Panc1 (cell line): ENCODE results near the gene TRAPPC5. TPM values are rescaled to one million over a fixed set of nuclear protein-coding genes. Genes with fewer than 3 reads are reported as not detected.

ENCODE experiments used
- ATAC-seq: fragments of 200-7000 bp; cut with Tn5 transposase; 2 replicates; pipeline ENCODE4 v1.9.1; 2020; ENCODE audit warnings: mild to moderate bottlenecking, moderate library complexity
- BruUV-seq: library from RNA; stranded (reverse); fragments of 400-500 nt; replicated peaks from 2 replicates; lab custom pipeline; 2021; lab: Mats Ljungman, UMichigan
- CTCF ChIA-PET: fragments of 300-600 bp; sonication (Branson Sonifier 250); formaldehyde crosslinking; loops from one replicate; lab custom pipeline; 2022; ENCODE audit warnings: antibody characterized with exemption; lab: Charles Lee
- POLR2A ChIA-PET: fragments of 300-600 bp; sonication (Branson Sonifier 250); formaldehyde crosslinking; loops from one replicate; lab custom pipeline; 2022; ENCODE audit warnings: antibody characterized with exemption; lab: Charles Lee
- DNase-seq: peaks from one replicate; pipeline ENCODE4 v3.0.0-alpha.2; 2010; ENCODE audit warnings: low read depth, low spot score
- H3K27ac ChIP-seq: 2 replicates; pipeline ENCODE4 v1.5.1; 2011; ENCODE audit warnings: mild to moderate bottlenecking, low read length, inconsistent platforms
- H3K27me3 ChIP-seq: fragments of 200-500 bp; sonication (Bioruptor generic); 2 replicates; pipeline ENCODE4 v1.6.0; 2014; ENCODE audit warnings: low read length, inconsistent platforms; ENCODE audit not compliant: control insufficient read depth, insufficient read depth
- H3K36me3 ChIP-seq: fragments of 200-500 bp; sonication (Bioruptor generic); 2 replicates; pipeline ENCODE4 v1.5.1; 2014; ENCODE audit warnings: inconsistent platforms, mild to moderate bottlenecking, low read length, moderate library complexity; ENCODE audit not compliant: control insufficient read depth, insufficient read depth
- H3K4me1 ChIP-seq: 2 replicates; pipeline ENCODE4 v1.5.1; 2011; ENCODE audit warnings: inconsistent platforms, mild to moderate bottlenecking, low read length, moderate library complexity; ENCODE audit not compliant: control insufficient read depth, insufficient read depth
- H3K4me3 ChIP-seq, 2 experiments: 2 replicates each; pipeline ENCODE4 v1.5.1; 2011 to 2012; ENCODE audit warnings: low read depth in 2 of 2, low read length in 2 of 2, mild to moderate bottlenecking in 2 of 2, inconsistent platforms in 1 of 2, moderate library complexity in 1 of 2
- H3K9me3 ChIP-seq: fragments of 200-500 bp; sonication (Bioruptor generic); 2 replicates; pipeline ENCODE4 v1.5.1; 2014; ENCODE audit warnings: low read depth, mild to moderate bottlenecking, inconsistent platforms, low read length, moderate library complexity; ENCODE audit not compliant: control insufficient read depth, insufficient read depth
- POLR2AphosphoS5 ChIP-seq: IDR thresholded peaks from 2 replicates; pipeline ENCODE4 v1.6.1; 2012; ENCODE audit warnings: mild to moderate bottlenecking, low read depth, low read length, moderate library complexity
- SIN3A ChIP-seq: IDR thresholded peaks from 2 replicates; pipeline ENCODE4 v1.6.1; 2012; ENCODE audit warnings: low read depth, mild to moderate bottlenecking, low read length, moderate library complexity, borderline replicate concordance; ENCODE audit not compliant: insufficient read depth
- TCF7L2 ChIP-seq: IDR thresholded peaks from 2 replicates; pipeline ENCODE4 v1.6.1; 2011; ENCODE audit warnings: mild to moderate bottlenecking, low read depth, low read length, inconsistent platforms
- in situ Hi-C: cut with HindIII; loops from 2 replicates; pipeline ENCODE4 v1.10.0; 2016; ENCODE audit warnings: low sequenced_read_pairs, low pct_unique_long_range_greater_than_20kb
- intact Hi-C: fragments of 100-400 bp; cut with micrococcal nuclease; formaldehyde crosslinking; loops from one replicate; pipeline ENCODE4 v1.10.0; 2022; ENCODE audit not compliant: unreplicated experiment
- total RNA-seq: library from RNA; stranded (reverse); gene quantifications from one replicate; pipeline ENCODE4 v1.2.1, GENCODE V29; 2021; ENCODE audit not compliant: unreplicated experiment
- TF ChIP-seq, protein P1 (sequence below), 2 experiments: IDR thresholded peaks; 2 replicates each; pipeline ENCODE4 v1.6.1; 2011 to 2012; ENCODE audit warnings: low read depth in 2 of 2, control low read depth in 1 of 2, low read length in 1 of 2, mild to moderate bottlenecking in 1 of 2, moderate library complexity in 1 of 2; ENCODE audit not compliant: insufficient read depth in 1 of 2
- TF ChIP-seq, protein P2 (sequence below): fragments of 450-650 bp; IDR thresholded peaks from 2 replicates; pipeline ENCODE4 v1.5.1; 2017; ENCODE audit warnings: mild to moderate bottlenecking

Gene TRAPPC5
- total RNA-seq, 1 experiment from 2014 or later, result 101 TPM

DNA sequence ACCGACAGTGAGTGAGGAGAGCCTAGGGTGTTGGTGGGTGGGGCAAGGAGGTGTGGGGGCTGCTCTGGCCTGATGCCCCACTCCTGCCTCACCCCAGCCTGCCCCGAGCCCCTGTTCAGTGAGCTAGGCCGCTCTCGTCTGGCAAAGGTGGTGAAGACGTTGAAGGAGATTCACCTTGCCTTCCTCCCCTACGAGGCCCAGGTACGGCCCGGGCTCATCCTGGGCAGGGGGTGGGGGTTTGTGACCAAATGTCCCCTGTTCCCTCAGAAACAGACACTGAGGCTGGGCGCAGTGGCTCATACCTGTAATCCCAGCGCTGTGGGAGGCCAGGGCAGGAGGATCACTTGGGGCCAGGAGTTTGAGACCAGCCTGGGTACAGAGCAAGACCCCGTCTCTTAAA, 39.8 kb upstream of the TRAPPC5 start:
- Histone ChIP-seq H3K4me3 (no peak overlapping the region), H3K27ac (no peak overlapping the region), H3K4me1 (no peaks in the 10 kb centered on the region; the same call in 1 of the 2 replicates), H3K36me3 (no peaks in the 10 kb centered on the region), H3K27me3 (no peaks in the 10 kb centered on the region), H3K9me3 (no peaks in the 10 kb centered on the region)
- in situ Hi-C loops (no loop called here), intact Hi-C loops (no loop called here)
- ChIA-PET CTCF (interaction anchor here (0.7 kb wide), 1 partner anchor 73 kb away, joined by 3 read pairs; no protein-coding TSS in a partner anchor), POLR2A (no interaction called here)
- no TSS peak for BruUV-seq
- TF ChIP-seq, protein P1, sequence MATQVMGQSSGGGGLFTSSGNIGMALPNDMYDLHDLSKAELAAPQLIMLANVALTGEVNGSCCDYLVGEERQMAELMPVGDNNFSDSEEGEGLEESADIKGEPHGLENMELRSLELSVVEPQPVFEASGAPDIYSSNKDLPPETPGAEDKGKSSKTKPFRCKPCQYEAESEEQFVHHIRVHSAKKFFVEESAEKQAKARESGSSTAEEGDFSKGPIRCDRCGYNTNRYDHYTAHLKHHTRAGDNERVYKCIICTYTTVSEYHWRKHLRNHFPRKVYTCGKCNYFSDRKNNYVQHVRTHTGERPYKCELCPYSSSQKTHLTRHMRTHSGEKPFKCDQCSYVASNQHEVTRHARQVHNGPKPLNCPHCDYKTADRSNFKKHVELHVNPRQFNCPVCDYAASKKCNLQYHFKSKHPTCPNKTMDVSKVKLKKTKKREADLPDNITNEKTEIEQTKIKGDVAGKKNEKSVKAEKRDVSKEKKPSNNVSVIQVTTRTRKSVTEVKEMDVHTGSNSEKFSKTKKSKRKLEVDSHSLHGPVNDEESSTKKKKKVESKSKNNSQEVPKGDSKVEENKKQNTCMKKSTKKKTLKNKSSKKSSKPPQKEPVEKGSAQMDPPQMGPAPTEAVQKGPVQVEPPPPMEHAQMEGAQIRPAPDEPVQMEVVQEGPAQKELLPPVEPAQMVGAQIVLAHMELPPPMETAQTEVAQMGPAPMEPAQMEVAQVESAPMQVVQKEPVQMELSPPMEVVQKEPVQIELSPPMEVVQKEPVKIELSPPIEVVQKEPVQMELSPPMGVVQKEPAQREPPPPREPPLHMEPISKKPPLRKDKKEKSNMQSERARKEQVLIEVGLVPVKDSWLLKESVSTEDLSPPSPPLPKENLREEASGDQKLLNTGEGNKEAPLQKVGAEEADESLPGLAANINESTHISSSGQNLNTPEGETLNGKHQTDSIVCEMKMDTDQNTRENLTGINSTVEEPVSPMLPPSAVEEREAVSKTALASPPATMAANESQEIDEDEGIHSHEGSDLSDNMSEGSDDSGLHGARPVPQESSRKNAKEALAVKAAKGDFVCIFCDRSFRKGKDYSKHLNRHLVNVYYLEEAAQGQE (IDR thresholded peaks at IDR 0.05; ENCODE audit: insufficient read depth in 1 of 2, low read depth in 2 of 2, low read length in 1 of 2), result no peak
- TF ChIP-seq POLR2AphosphoS5 (no peak), SIN3A (no peak), TCF7L2 (no peak)
- TF ChIP-seq, protein P2, sequence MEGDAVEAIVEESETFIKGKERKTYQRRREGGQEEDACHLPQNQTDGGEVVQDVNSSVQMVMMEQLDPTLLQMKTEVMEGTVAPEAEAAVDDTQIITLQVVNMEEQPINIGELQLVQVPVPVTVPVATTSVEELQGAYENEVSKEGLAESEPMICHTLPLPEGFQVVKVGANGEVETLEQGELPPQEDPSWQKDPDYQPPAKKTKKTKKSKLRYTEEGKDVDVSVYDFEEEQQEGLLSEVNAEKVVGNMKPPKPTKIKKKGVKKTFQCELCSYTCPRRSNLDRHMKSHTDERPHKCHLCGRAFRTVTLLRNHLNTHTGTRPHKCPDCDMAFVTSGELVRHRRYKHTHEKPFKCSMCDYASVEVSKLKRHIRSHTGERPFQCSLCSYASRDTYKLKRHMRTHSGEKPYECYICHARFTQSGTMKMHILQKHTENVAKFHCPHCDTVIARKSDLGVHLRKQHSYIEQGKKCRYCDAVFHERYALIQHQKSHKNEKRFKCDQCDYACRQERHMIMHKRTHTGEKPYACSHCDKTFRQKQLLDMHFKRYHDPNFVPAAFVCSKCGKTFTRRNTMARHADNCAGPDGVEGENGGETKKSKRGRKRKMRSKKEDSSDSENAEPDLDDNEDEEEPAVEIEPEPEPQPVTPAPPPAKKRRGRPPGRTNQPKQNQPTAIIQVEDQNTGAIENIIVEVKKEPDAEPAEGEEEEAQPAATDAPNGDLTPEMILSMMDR, result no peak
- DNase-seq (no peak), ATAC-seq (no peak)

DNA sequence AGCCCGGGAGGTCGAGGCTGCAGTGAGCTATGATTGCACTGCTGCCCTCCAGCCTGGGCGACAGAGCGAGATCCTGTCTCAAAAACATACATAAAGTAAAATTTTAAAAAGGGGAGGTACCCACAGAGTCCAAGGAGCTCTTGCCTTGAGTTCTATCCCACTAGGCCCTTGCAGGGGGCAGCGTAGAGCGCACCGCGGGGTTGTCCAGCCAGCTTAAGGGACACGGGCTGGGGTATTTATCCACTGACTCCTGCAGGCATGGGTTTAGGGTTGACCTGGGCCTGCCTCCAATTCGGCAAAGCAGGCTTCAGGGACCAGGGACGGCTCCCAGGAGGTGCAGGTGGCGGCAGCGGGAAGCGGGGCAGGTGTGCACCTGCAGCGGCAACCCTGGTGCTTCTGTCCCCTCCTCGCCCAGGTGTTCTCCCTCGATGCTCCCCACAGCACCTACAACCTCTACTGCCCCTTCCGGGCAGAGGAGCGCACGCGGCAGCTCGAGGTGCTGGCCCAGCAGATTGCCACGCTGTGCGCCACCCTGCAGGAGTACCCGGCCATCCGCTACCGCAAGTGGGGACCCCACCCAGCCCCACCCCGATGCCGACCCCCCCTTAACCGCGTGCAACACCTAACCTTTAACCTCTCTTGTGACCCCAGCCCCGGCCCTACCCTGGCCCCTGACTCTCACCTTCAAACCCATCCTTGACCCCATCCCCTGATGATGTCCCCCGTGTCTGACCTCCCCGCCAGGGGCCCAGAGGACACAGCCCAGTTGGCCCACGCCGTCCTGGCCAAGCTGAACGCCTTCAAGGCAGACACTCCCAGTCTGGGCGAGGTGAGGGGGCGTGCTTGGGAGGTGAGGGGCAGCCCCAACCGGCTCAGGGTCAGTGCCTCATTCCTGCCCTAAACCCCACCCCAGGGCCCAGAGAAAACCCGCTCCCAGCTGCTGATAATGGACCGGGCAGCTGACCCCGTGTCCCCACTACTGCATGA, 39.0 kb upstream of the TRAPPC5 start:
- no peak overlapping the region for H3K4me3 ChIP-seq
- no peaks in the 10 kb centered on the region for H3K36me3 ChIP-seq
- H3K4me1 ChIP-seq, result no peaks in the 10 kb centered on the region
- H3K27me3 ChIP-seq, result no peaks in the 10 kb centered on the region
- in situ Hi-C loops, result no loop called here
- no TSS peak for BruUV-seq
- ATAC-seq (no peak), DNase-seq (no peak)
- no peak overlapping the region for H3K27ac ChIP-seq
- intact Hi-C loops, result no loop called here
- no peak for TF ChIP-seq POLR2AphosphoS5
- TF ChIP-seq TCF7L2, result no peak
- no peak for TF ChIP-seq SIN3A
- TF ChIP-seq, protein P1 (IDR thresholded peaks at IDR 0.05; ENCODE audit: insufficient read depth in 1 of 2, low read depth in 2 of 2, low read length in 1 of 2), result no peak
- TF ChIP-seq, protein P2, result no peak
- no peaks in the 10 kb centered on the region for H3K9me3 ChIP-seq
- POLR2A ChIA-PET, result no interaction called here
- CTCF ChIA-PET, result interaction anchor here (0.7 kb wide), 1 partner anchor 73 kb away, joined by 3 read pairs; no protein-coding TSS in a partner anchor
